ENCODE measurements around the gene PADI3. TPM values are rescaled to one million over a fixed set of nuclear protein-coding genes. Genes with fewer than 3 reads are reported as not detected.

PADI3 gene
- polyA plus RNA-seq, 1 of the 3 experiments (the other 2 are of a cell fraction): 0.30 TPM

- no peak for TF ChIP-seq PBX3 (IDR thresholded peaks at IDR 0.05)
- TF ChIP-seq POLR2AphosphoS5 (IDR thresholded peaks at IDR 0.05; ENCODE audit: low read depth, low read length): no peak
- no peak for TF ChIP-seq FOXM1 (IDR thresholded peaks at IDR 0.05; ENCODE audit: low read depth)
- TF ChIP-seq USF1 (IDR thresholded peaks at IDR 0.05; ENCODE audit: borderline replicate concordance, low read depth): no peak
- TF ChIP-seq TAF1 (IDR thresholded peaks at IDR 0.05; ENCODE audit: borderline replicate concordance, low read depth, low read length): no peak
- TF ChIP-seq MEF2A (IDR thresholded peaks at IDR 0.05; ENCODE audit: borderline replicate concordance, low read depth): no peak
Measured at GRCh38 chr1:17265162-17265561, 16.3 kb downstream of the PADI3 start (continued).

GRCh38 chr1:17265950-17266349 is 17.1 kb downstream of the PADI3 start:
- no peaks in the 10 kb centered on the region for H3K27me3 ChIP-seq (ENCODE audit: insufficient read depth)
- H3K4me3 ChIP-seq (ENCODE audit: low read depth in 2 of 2, low read length in 1 of 2): no peak overlapping the region
- 73% methylated on average over 4 of the region's 4 CpGs for WGBS (ENCODE audit: low lambda C conversion rate)
- ChIA-PET CTCF (no interaction called here), POLR2A (no interaction called here)
- H2AFZ ChIP-seq (ENCODE audit: low read depth): no peak overlapping the region
- no peak for TF ChIP-seq EP300 (IDR thresholded peaks at IDR 0.05; ENCODE audit: borderline replicate concordance in 1 of 2, low read depth in 1 of 2, low read length in 1 of 2)
- TF ChIP-seq USF1 (IDR thresholded peaks at IDR 0.05; ENCODE audit: borderline replicate concordance, low read depth): no peak
- TF ChIP-seq RXRA (IDR thresholded peaks at IDR 0.05; ENCODE audit: borderline replicate concordance, low read depth): no peak
- TF ChIP-seq USF2 (IDR thresholded peaks at IDR 0.05; ENCODE audit: borderline replicate concordance, low read depth, low read length): no peak
- TF ChIP-seq ZBTB33 (IDR thresholded peaks at IDR 0.05; ENCODE audit: borderline replicate concordance, low read depth): no peak
- TF ChIP-seq RCOR1 (IDR thresholded peaks at IDR 0.05; ENCODE audit: low read length): no peak
- TF ChIP-seq NRF1 (IDR thresholded peaks at IDR 0.05; ENCODE audit: low read depth, low read length): no peak
- TF ChIP-seq REST (IDR thresholded peaks at IDR 0.05; ENCODE audit: low read depth, low read length): no peak
- no peak for TF ChIP-seq MEF2A (IDR thresholded peaks at IDR 0.05; ENCODE audit: borderline replicate concordance, low read depth)
- TF ChIP-seq IRF3 (IDR thresholded peaks at IDR 0.05; ENCODE audit: low read depth, low read length): no peak
- TF ChIP-seq POLR2AphosphoS5 (IDR thresholded peaks at IDR 0.05; ENCODE audit: low read depth, low read length): no peak
- no peak for TF ChIP-seq FOXJ3 (CRISPR knock-in tag; IDR thresholded peaks at IDR 0.05)
- no peak for TF ChIP-seq MXI1 (IDR thresholded peaks at IDR 0.05; ENCODE audit: low read depth, low read length)
- H3K79me2 ChIP-seq (ENCODE audit: insufficient read depth): no peaks in the 10 kb centered on the region
- H3F3A ChIP-seq (replicated peaks; ENCODE audit: insufficient read depth): no peaks in the 10 kb centered on the region
- H3K4me1 ChIP-seq (ENCODE audit: control insufficient read depth in 1 of 2, insufficient read depth in 2 of 2, low read depth in 1 of 2, low read length in 1 of 2): no peaks in the 10 kb centered on the region
- no peaks in the 10 kb centered on the region for H3K36me3 ChIP-seq (replicated peaks in 1 of 2; ENCODE audit: control insufficient read depth in 1 of 2, insufficient read depth in 2 of 2, low read length in 1 of 2)
- no peak overlapping the region for H3K9ac ChIP-seq
- no peak for DNase-seq
- H3K4me2 ChIP-seq: no peak overlapping the region
- no peaks in the 10 kb centered on the region for H3K9me2 ChIP-seq
- no peaks in the 10 kb centered on the region for H4K20me1 ChIP-seq (ENCODE audit: insufficient read depth)
- no peaks in the 10 kb centered on the region for H3K9me3 ChIP-seq
- no peak overlapping the region for H3K27ac ChIP-seq (ENCODE audit: low read depth in 2 of 2, low read length in 1 of 2)
